Stimulated activated CD8-positive, alpha-beta memory T cell treated with anti-CD3 and anti-CD28 coated beads, Interleukin-4, amount 100 ng/mL, for 1 hour (primary cell): ENCODE measurements around the gene NFATC2IP.
"Not testable (repeated sequence)": the region's sequence is repeated elsewhere in the genome, so short reads cannot be mapped to it uniquely, and the experiment has no call there.

Experiments
- DNase-seq, 2 donors: peaks; one replicate each; pipeline ENCODE4 v3.0.0-alpha.2; 2020; ENCODE audit warnings: low read depth in 2 of 2, low spot score in 1 of 2

Gene NFATC2IP

GRCh38 chr16:28990375-28991040 lies 39.8 kb downstream of the NFATC2IP start:
- DNase-seq, result no peak

GRCh38 chr16:28991687-28992086 lies 41.0 kb downstream of the NFATC2IP start:
- DNase-seq, result no peak

- no peak for DNase-seq
These were observed 41.8 kb downstream of the NFATC2IP start for GRCh38 chr16:28992496-28992895.

- no peak for DNase-seq
These were observed 48.1 kb downstream of the NFATC2IP start for GRCh38 chr16:28998837-28999236.

- no peak for DNase-seq
These were observed 48.8 kb downstream of the NFATC2IP start for GRCh38 chr16:28999577-28999976.

GRCh38 chr16:29000019-29000418 lies 49.3 kb downstream of the NFATC2IP start:
- DNase-seq, result no peak

- DNase-seq, result not testable (repeated sequence)
These were observed 53.9 kb downstream of the NFATC2IP start for GRCh38 chr16:29004496-29005139.

- DNase-seq, result peak in 1 of 2 donors; percentile 39
These were observed 57.2 kb downstream of the NFATC2IP start for GRCh38 chr16:29007730-29008593.

- no peak for DNase-seq
These were observed 58.5 kb downstream of the NFATC2IP start for GRCh38 chr16:29009050-29009837.

GRCh38 chr16:29009838-29010166 lies 59.1 kb downstream of the NFATC2IP start:
- DNase-seq, result no peak

GRCh38 chr16:29011112-29011511 lies 60.4 kb downstream of the NFATC2IP start:
- no peak for DNase-seq

- DNase-seq, result no peak
These were observed 61.1 kb downstream of the NFATC2IP start for GRCh38 chr16:29011851-29012250.

GRCh38 chr16:29012913-29013553 lies 62.3 kb downstream of the NFATC2IP start:
- no peak for DNase-seq

- no peak for DNase-seq
These were observed 63.9 kb downstream of the NFATC2IP start for GRCh38 chr16:29014561-29015069.
